HG03097 (cell line): ENCODE data around the gene MFSD8.
"Not testable (repeated sequence)": the region's sequence is repeated elsewhere in the genome, so short reads cannot be mapped to it uniquely, and the experiment has no call there.

ENCODE experiments used
- ATAC-seq: cut with Tn5 transposase; IDR thresholded peaks from one replicate; pipeline ENCODE4 v1.9.1; 2021; ENCODE audit not compliant: unreplicated experiment, low FRiP score

The MFSD8 gene

GRCh38 chr4:127965062-127965802 lies at the start of gene MFSD8, which contains the start of gene ABHD18:
Gene MFSD8, minus strand, starts transcription at chr4:127965173. Its CDS starts 40 bp downstream, at chr4:127965133.
Gene ABHD18, plus strand, starts transcription at chr4:127965406. Its CDS starts 17,550 bp downstream, at chr4:127982956.
- peak; percentile 98 for ATAC-seq

GRCh38 chr4:128009428-128009827 lies 44.5 kb upstream of the MFSD8 start:
- no peak for ATAC-seq

- ATAC-seq, result no peak
Measured at GRCh38 chr4:128006592-128006991, 41.6 kb upstream of the MFSD8 start.

- ATAC-seq, result peak; percentile 93
Measured at GRCh38 chr4:127997534-127998388, 32.8 kb upstream of the MFSD8 start.

GRCh38 chr4:127996521-127996920 lies 31.5 kb upstream of the MFSD8 start:
- ATAC-seq, result not testable (repeated sequence)

- ATAC-seq, result no peak
Measured at GRCh38 chr4:127995776-127996175, 30.8 kb upstream of the MFSD8 start.

GRCh38 chr4:127993151-127993550 lies 28.2 kb upstream of the MFSD8 start:
- ATAC-seq, result no peak

- ATAC-seq, result no peak
Measured at GRCh38 chr4:127988638-127989037, 23.7 kb upstream of the MFSD8 start.

- no peak for ATAC-seq
Measured at GRCh38 chr4:127985989-127986388, 21.0 kb upstream of the MFSD8 start.

GRCh38 chr4:127982445-127982844 lies 17.5 kb upstream of the MFSD8 start:
- no peak for ATAC-seq

- ATAC-seq, result no peak
Measured at GRCh38 chr4:127978930-127979329, 14.0 kb upstream of the MFSD8 start.

GRCh38 chr4:127975121-127975770 lies 10.3 kb upstream of the MFSD8 start:
- no peak for ATAC-seq

GRCh38 chr4:127970925-127971324 lies 6.0 kb upstream of the MFSD8 start:
- not testable (repeated sequence) for ATAC-seq

- no peak for ATAC-seq
Measured at GRCh38 chr4:127968586-127968985, 3.6 kb upstream of the MFSD8 start.

GRCh38 chr4:127967141-127967775 lies 2.3 kb upstream of the MFSD8 start:
- no peak for ATAC-seq

- ATAC-seq, result peak; percentile 24
Measured at GRCh38 chr4:127965803-127966175, 816 bp upstream of the MFSD8 start.

GRCh38 chr4:127964426-127965061 lies 429 bp downstream of the MFSD8 start:
- ATAC-seq, result peak; percentile 15

- ATAC-seq, result not testable (repeated sequence)
Measured at GRCh38 chr4:127963633-127964398, 1.2 kb downstream of the MFSD8 start.

GRCh38 chr4:127959794-127960193 lies 5.2 kb downstream of the MFSD8 start:
- no peak for ATAC-seq
